HG03460 (cell line): ENCODE measurements around the gene CDH5.
A peak's percentile ranks its signal among the peaks of the same experiment; 100 is the strongest.

ENCODE experiments used
- ATAC-seq: cut with Tn5 transposase; IDR thresholded peaks from one replicate; pipeline ENCODE4 v1.9.1; 2021; ENCODE audit not compliant: unreplicated experiment

The CDH5 gene

DNA sequence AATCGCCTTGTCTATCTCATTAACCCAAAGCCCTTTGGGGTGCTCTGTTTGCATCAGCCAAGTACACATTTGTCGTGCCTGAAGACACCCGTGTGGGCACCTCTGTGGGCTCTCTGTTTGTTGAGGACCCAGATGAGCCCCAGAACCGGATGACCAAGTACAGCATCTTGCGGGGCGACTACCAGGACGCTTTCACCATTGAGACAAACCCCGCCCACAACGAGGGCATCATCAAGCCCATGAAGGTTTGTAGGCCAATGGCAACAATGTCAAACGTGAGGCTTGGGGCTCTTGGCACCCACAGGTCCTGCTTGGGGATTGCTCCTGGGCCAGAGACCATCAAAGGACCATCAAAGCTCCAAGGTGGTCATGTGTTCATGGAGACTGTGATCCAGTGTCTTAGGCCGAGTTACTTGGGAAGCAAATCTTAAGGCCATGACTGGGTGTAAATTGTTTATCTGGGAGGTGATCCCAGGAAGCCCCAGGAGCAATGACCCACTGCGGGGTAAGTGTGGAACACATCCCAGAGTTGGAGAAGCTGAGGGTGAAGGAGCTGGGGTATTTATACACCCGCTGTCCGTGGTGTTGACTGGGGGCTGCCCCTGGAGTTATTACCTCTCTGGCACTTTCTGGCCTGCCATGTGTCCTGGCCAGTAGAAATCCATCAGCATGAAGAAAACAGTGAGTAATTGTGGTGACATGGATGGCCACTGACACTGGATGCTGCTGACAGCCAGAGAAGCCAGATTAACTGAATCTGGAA, 24.0 kb downstream of the CDH5 start:
- no peak for ATAC-seq

GRCh38 chr16:66391726-66392670, 25.5 kb downstream of the CDH5 start:
- no peak for ATAC-seq

DNA sequence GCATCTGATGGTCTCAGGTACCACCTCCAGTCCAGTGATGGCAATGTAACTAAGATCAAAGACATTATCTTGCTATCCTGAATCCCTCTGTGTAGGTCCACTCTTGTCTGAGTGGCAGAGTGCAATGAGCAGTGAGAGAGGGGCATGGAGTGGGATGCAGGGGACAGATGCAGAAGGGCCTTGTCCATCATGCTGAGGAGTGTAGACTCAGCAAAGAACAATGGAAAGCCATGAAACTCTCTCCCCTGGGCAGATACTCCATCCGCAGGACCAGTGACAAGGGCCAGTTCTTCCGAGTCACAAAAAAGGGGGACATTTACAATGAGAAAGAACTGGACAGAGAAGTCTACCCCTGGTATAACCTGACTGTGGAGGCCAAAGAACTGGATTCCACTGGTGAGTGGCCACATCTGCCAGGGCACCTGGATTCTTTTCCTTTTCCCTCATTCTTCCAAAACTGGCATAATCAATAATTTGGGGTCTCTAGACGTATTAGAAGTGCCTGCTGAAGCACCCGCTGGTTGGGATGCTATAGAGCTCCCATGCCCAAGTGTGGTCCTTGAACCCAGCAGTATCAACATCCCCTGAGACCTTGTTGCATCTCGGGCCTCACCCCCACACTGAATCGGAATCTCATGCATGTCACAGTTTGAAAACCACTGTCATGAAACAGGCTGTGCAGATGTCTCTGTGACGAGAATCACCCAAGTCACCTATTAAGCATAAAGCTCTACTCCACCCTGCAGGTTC, 29.5 kb downstream of the CDH5 start:
- no peak for ATAC-seq

GRCh38 chr16:66397736-66398433, 31.4 kb downstream of the CDH5 start:
- no peak for ATAC-seq

- ATAC-seq: no peak
Observed at GRCh38 chr16:66399031-66399430, 32.5 kb downstream of the CDH5 start.

- ATAC-seq: no peak
Observed at GRCh38 chr16:66399930-66400329, 33.4 kb downstream of the CDH5 start.

GRCh38 chr16:66400503-66401380, 34.3 kb downstream of the CDH5 start:
- ATAC-seq: no peak

DNA sequence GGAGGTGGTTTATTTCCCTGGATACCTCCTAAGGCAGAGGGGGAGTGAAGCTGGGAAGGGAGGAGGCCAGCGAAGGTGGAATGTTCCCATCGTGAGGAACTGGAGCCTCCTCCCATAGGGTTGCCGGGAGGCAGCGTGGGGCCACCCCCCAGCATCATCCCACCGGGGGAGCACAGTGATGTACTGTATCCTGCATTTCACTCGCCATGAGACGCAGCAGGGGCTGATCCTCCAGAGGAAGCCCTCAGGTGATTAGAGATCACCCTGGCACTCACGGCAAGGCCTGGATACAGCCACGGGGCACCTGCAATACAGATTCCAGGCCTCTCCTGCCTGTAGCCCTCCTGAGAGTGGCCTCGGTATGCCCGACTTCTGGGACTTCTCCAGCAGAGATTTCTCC, 35.1 kb downstream of the CDH5 start:
- no peak for ATAC-seq

GRCh38 chr16:66402166-66402565, 35.7 kb downstream of the CDH5 start:
- ATAC-seq: no peak

GRCh38 chr16:66402591-66403230, 36.2 kb downstream of the CDH5 start:
- no peak for ATAC-seq

DNA sequence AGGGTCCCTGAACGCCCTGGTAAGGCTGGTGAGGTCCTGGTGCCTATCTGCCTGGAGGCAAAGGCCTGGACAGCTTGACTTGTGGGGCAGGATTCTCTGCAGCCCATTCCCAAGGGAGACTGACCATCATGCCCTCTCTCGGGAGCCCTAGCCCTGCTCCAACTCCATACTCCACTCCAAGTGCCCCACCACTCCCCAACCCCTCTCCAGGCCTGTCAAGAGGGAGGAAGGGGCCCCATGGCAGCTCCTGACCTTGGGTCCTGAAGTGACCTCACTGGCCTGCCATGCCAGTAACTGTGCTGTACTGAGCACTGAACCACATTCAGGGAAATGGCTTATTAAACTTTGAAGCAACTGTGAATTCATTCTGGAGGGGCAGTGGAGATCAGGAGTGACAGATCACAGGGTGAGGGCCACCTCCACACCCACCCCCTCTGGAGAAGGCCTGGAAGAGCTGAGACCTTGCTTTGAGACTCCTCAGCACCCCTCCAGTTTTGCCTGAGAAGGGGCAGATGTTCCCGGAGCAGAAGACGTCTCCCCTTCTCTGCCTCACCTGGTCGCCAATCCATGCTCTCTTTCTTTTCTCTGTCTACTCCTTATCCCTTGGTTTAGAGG, 37.1 kb downstream of the CDH5 start:
- no peak for ATAC-seq

DNA sequence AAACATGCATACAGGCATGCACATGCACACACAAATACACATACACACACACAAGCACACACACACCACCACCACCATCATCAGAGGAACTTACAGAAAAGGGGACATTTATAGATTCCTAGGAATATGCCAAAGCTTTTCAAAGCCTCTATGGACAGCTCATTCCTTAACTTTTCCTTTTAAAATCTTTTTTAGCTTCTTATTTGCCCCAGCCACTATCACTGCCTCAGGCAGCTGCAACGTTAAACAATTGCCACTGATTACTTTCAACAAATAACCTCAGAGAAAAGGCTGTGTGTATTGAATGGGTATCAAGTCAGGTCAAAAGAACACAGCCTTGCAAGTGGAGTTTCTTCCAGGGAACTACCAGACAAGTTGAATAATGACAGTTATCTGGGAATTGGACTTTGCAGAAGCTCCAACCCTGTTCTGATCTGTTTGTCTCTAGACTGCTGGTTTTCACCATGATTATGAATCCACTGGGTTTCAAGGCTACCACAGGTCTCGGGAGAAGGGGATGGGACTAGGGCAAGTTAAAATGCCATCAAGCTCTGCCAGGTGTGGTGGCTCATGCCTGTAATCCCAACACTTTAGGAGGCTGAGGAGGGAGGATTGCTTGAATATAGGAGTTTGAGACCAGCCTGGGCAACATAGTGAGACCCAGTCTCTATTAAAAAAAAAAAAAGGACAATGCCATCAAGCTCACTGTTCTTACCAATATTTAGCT, 38.7 kb downstream of the CDH5 start:
- ATAC-seq: no peak

DNA sequence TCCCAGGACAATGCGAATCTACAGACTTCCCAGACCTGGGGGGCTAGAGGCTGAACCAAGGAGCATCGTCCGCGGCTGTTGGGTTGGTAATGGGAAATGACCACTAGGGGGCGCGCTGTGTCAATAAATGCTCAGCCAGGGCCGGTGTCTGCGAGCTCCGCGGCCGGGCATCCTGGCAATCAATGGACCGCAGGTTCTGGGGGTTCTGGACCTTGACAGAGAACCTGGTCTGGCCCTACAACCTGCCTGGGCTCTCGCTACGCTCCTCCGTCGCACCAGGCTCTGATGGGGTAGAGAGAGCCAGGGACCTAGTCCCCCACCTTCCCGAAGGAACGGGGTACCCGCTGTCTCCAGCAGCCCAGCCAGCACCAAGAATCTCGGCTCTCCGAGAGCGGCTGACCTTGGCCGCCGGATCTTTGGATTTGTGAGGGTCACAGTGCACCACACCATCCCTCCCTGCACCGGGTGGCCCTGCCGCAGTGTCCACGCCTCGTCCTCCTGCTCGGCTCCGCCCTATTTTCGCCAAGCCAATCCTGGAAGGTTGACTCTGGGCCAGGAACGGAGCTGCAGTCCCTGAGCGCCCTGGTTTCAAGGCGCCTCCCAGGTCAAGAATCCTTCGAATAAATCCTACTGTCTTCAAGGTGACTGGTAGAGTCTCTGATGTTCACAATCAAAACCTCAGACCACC, 40.2 kb downstream of the CDH5 start:
- peak; percentile 86 for ATAC-seq

DNA sequence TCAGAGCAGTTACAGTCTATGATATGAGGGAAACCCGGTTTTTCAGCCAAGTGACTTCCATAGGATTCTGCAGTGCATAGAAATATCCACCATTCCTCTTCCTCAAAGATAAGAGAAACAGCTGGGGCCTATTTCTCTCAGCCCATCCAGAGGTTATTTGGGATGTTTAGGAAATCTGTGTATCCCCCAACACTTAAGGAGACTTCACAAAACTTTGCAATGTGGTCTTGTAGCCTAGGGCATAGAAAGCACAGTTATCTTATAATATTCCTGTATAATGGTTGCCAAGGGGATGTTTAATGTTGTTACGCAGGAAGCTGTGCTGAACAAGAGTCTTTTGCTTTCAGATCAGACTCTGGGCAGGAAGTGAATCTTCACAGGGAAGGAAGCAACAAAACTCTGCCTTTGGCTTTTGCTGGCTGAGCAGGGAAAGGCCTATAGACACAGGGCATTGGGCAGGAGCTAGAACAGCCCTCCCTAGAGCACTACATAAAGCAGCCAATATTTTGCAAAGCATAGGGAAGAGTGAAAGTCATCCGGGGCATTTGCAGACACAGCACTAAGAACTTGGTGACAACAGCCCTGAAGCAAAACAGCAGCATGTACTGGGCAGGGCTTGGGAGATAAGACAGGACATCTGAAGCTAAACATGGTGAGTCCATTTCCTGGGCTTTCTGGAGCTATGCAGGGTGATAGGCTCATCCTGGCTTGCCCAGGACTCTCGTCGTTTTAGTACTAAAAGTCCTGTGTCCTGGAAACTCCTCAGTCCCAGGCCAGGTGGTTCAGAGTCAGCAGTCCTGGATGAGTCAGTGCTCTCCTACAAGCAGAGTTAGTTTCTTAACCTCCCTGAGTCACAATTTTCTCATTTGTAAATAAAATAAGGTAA, 41.9 kb downstream of the CDH5 start:
- no peak for ATAC-seq

DNA sequence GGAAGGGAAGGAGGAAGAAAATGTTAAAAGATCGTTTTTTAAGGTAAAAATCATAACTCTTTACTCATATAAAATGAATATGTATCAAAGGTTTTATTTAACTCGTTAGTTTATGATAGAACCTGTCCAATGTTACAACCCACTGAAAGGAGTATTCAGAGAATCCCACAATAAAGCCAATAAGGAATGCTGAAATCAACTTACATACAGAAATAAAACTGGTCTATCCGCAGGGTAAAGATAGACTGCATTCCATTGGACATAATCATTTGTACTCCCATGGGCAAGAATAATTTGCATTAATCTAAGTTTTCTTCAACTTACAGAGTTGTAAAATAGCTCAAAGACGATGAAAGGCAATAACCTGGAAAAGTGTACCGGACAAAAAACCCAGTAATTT, 42.7 kb downstream of the CDH5 start:
- ATAC-seq: no peak

DNA sequence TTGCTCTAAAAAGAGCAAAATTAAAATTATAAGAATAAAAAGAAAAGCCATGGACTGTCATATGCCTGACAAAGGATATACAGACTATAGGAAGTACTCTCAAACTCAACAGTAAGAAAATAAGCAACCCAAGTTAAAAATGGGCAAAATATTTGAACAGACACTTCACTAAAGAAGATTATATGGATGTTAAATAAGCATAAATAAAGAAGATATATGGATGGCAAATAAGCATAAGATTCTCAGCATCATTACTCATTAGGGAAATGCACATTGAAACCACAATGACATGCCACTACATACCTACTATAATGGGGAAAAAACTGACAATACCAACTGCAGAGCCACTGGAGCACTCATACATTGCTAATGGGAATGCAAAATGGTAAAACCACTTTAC, 45.7 kb downstream of the CDH5 start:
- no peak for ATAC-seq

DNA sequence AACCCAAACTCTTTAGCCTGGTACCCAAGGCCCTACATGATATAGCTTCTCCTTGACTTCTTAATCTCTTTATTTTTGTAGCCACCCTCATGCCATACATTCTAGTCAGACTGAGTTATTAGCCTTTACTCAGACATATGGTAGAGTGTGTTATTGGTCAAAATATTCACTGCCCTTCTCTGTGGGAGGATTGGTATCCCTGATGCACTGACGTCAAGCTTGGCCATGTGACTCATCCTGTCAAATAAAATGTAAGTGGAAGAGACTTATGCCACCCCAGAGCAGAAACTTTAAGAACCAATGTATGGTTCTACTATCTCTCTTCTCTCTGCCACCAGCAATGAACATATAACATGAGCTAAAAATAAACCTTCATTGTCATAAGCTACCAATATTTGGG, 48.4 kb downstream of the CDH5 start:
- no peak for ATAC-seq
